H1 (cell line): ENCODE data around the gene RMND5A. TPM values are rescaled to one million over a fixed set of nuclear protein-coding genes. Genes with fewer than 3 reads are reported as not detected.

ENCODE experiments used
- ATF3 ChIP-seq: IDR thresholded peaks from 2 replicates; pipeline ENCODE4 v1.6.1; 2011; ENCODE audit warnings: low read depth, mild to moderate bottlenecking, low read length; ENCODE audit not compliant: insufficient read depth
- CBX8 ChIP-seq: fragments of 300-800, 300-1000 bp; sonication (generic); IDR thresholded peaks from 2 replicates; pipeline ENCODE4 v1.7.1; 2016; ENCODE audit warnings: low read depth, low read length, borderline replicate concordance
- CTBP2 ChIP-seq: IDR thresholded peaks from 2 replicates; pipeline ENCODE4 v1.7.0; 2011; ENCODE audit warnings: borderline replicate concordance, mild to moderate bottlenecking, moderate library complexity, mixed read lengths, low read length; ENCODE audit not compliant: insufficient read depth, insufficient read length
- EGR1 ChIP-seq: IDR thresholded peaks from 2 replicates; pipeline ENCODE4 v1.6.1; 2011; ENCODE audit warnings: low read depth, low read length, borderline replicate concordance
- EP300 ChIP-seq, 2 experiments: IDR thresholded peaks; 1 replicate in 1 of 2; 2 replicates in 1 of 2; pipeline ENCODE4 v1.6.1; 2011 to 2012; ENCODE audit warnings: low read depth in 2 of 2, low read length in 2 of 2, mild to moderate bottlenecking in 2 of 2, borderline replicate concordance in 1 of 2, inconsistent platforms in 1 of 2, moderate library complexity in 1 of 2
- FOSL1 ChIP-seq: IDR thresholded peaks from 2 replicates; pipeline ENCODE4 v1.6.1; 2011; ENCODE audit warnings: mild to moderate bottlenecking, low read depth, low read length, moderate library complexity; ENCODE audit not compliant: insufficient read depth
- GABPA ChIP-seq: IDR thresholded peaks from 2 replicates; pipeline ENCODE4 v1.6.1; 2011; ENCODE audit warnings: mild to moderate bottlenecking, low read length, moderate library complexity, borderline replicate concordance; ENCODE audit not compliant: insufficient read depth
- GTF2F1 ChIP-seq: IDR thresholded peaks from 2 replicates; pipeline ENCODE4 v1.6.1; 2012; ENCODE audit warnings: low read depth, low read length, improper control_type of control experiment, borderline replicate concordance
- KDM5A ChIP-seq: fragments of 200-600 bp; IDR thresholded peaks from 2 replicates; pipeline ENCODE4 v1.7.1; 2012; ENCODE audit warnings: mild to moderate bottlenecking, low read length, inconsistent platforms, mixed read lengths
- MAFK ChIP-seq: IDR thresholded peaks from 2 replicates; pipeline ENCODE4 v1.6.1; 2012; ENCODE audit warnings: low read depth, mild to moderate bottlenecking, improper control_type of control experiment, low read length
- MAX ChIP-seq: IDR thresholded peaks from 2 replicates; pipeline ENCODE4 v1.6.1; 2012; ENCODE audit warnings: inconsistent platforms
- PHF8 ChIP-seq: fragments of 200-600 bp; sonication (generic); conservative IDR thresholded peaks from 2 replicates; pipeline ENCODE4 v1.7.1; 2012; ENCODE audit warnings: low read depth, mild to moderate bottlenecking, inconsistent platforms, low read length, moderate library complexity
- SIN3A ChIP-seq, 2 experiments: IDR thresholded peaks in 1 of 2; conservative IDR thresholded peaks in 1 of 2; 2 replicates each; pipeline ENCODE4 v1.6.1; 2011 to 2012; ENCODE audit warnings: low read length in 2 of 2, improper control_type of control experiment in 1 of 2, low read depth in 1 of 2, mild to moderate bottlenecking in 1 of 2
- polyA plus RNA-seq, 7 experiments: library from polyadenylated mRNA; depleted of rRNA in 3 of 7; stranded (reverse) in 5 of 7; unstranded in 2 of 7; fragments of >200 nt in 5 of 7; fragments of 200-250 nt in 2 of 7; gene quantifications; 1 replicate in 5 of 7; 2 replicates in 1 of 7; 4 replicates in 1 of 7; pipeline versions ENCODE4 v1.2.1 to v1.2.3, GENCODE V29; 2011 to 2013; ENCODE audit warnings: missing spikeins in 2 of 7, mixed read lengths in 2 of 7
- total RNA-seq: library from RNA; stranded (reverse); fragmentation: NEBNext Ultra II Directional; extraction: Animal tissue kit (Norgen Biotek cat#: 25700); gene quantifications from 2 replicates; pipeline ENCODE4 v1.2.1, GENCODE V29; 2021

Gene RMND5A
- total and polyA plus RNA-seq, 2 of the 8 experiments (the other 6 are each of a cell fraction or from before 2014, with no cell fraction given): 21.0 to 66.2 TPM

GRCh38 chr2:86788881-86789686 is 69.0 kb downstream of the RMND5A start (continued):
- no peak for TF ChIP-seq PHF8
- no peak for TF ChIP-seq FOSL1
- 0 out of 2 replicates have a peak, but pooled peaks have one; percentile 11 for TF ChIP-seq EGR1
- 0 out of 2 replicates have a peak, but pooled peaks have one; percentile 66 for TF ChIP-seq GTF2F1
- no peak for TF ChIP-seq ATF3
- no peak for TF ChIP-seq SIN3A (conservative IDR thresholded peaks at IDR 0.05 in 1 of 2, IDR thresholded peaks at IDR 0.05 in 1 of 2; ENCODE audit: low read depth in 1 of 2, low read length in 2 of 2)
- no peak for TF ChIP-seq MAFK
- TF ChIP-seq GABPA: no peak
- TF ChIP-seq CBX8: no peak
- TF ChIP-seq EP300 (IDR thresholded peaks at IDR 0.05; ENCODE audit: borderline replicate concordance in 1 of 2, low read depth in 2 of 2, low read length in 2 of 2): no peak
- no peak for TF ChIP-seq CTBP2
- TF ChIP-seq MAX: peak; percentile 100
- no peak for TF ChIP-seq KDM5A
